GM23248 (cell line): ENCODE data around the gene AP3B1. TPM values are rescaled to one million over a fixed set of nuclear protein-coding genes. Genes with fewer than 3 reads are reported as not detected.

ENCODE experiments used
- DNase-seq: peaks from one replicate; pipeline ENCODE4 v3.0.0-alpha.2; 2015
- H2AFZ ChIP-seq: fragments of 200-600 bp; sonication (generic); 2 replicates; pipeline ENCODE4 v1.6.1; 2016; ENCODE audit warnings: antibody characterized with exemption
- H3F3A ChIP-seq: fragments of 200-600 bp; sonication (generic); 2 replicates; pipeline ENCODE4 v1.6.1; 2016; ENCODE audit warnings: mild to moderate bottlenecking, antibody characterized with exemption, mixed run types; ENCODE audit not compliant: insufficient read depth
- H3K27ac ChIP-seq: fragments of 200-600 bp; sonication (generic); 2 replicates; pipeline ENCODE4 v1.5.1; 2016; ENCODE audit warnings: mild to moderate bottlenecking
- H3K27me3 ChIP-seq: fragments of 200-600 bp; sonication (generic); replicated peaks from 2 replicates; pipeline ENCODE4 v1.6.1; 2016; ENCODE audit warnings: mild to moderate bottlenecking; ENCODE audit not compliant: insufficient read depth
- H3K36me3 ChIP-seq: fragments of 200-600 bp; sonication (generic); 2 replicates; pipeline ENCODE4 v1.6.1; 2016; ENCODE audit warnings: low read depth, mild to moderate bottlenecking
- H3K4me1 ChIP-seq: fragments of 200-600 bp; sonication (generic); 2 replicates; pipeline ENCODE4 v1.6.1; 2016; ENCODE audit warnings: mild to moderate bottlenecking; ENCODE audit not compliant: insufficient read depth
- H3K4me2 ChIP-seq: fragments of 200-600 bp; sonication (generic); one replicate; pipeline ENCODE4 v1.6.1; 2016; ENCODE audit warnings: mild to moderate bottlenecking; ENCODE audit not compliant: unreplicated experiment
- H3K4me3 ChIP-seq: fragments of 200-600 bp; sonication (generic); 2 replicates; pipeline ENCODE4 v1.5.1; 2016; ENCODE audit warnings: mild to moderate bottlenecking
- H3K79me2 ChIP-seq: fragments of 200-600 bp; sonication (generic); 2 replicates; pipeline ENCODE4 v1.6.1; 2016; ENCODE audit warnings: mild to moderate bottlenecking; ENCODE audit not compliant: insufficient read depth
- H3K9ac ChIP-seq: fragments of 200-600 bp; sonication (generic); 2 replicates; pipeline ENCODE4 v1.6.1; 2016; ENCODE audit warnings: mild to moderate bottlenecking
- H3K9me2 ChIP-seq: fragments of 200-600 bp; sonication (generic); 2 replicates; pipeline ENCODE4 v1.6.1; 2016; ENCODE audit warnings: mixed run types, mild to moderate bottlenecking, moderate library complexity; ENCODE audit not compliant: insufficient read depth
- H3K9me3 ChIP-seq: fragments of 200-600 bp; sonication (generic); one replicate; pipeline ENCODE4 v1.6.1; 2017; ENCODE audit warnings: low read depth
- H4K20me1 ChIP-seq: fragments of 200-600 bp; sonication (generic); 2 replicates; pipeline ENCODE4 v1.6.0; 2016; ENCODE audit not compliant: insufficient read depth
- EZH2 ChIP-seq: fragments of 200-600 bp; sonication (generic); IDR thresholded peaks from 2 replicates; pipeline ENCODE4 v1.6.1; 2018; ENCODE audit warnings: antibody characterized with exemption, mild to moderate bottlenecking; ENCODE audit not compliant: insufficient read depth, poor library complexity, severe bottlenecking
- EZH2phosphoT487 ChIP-seq: fragments of 200-600 bp; sonication (generic); IDR thresholded peaks from 2 replicates; pipeline ENCODE4 v1.6.1; 2018; ENCODE audit warnings: antibody characterized with exemption, moderate library complexity, mild to moderate bottlenecking, low read depth; ENCODE audit not compliant: insufficient read depth
- WGBS, 2 experiments: methylation state at CpG; one replicate each; pipeline ENCODE4 v1.1.6; 2015 to 2017; ENCODE audit warnings: low lambda C conversion rate in 2 of 2, low coverage in 1 of 2; ENCODE audit errors: missing lambda C conversion rate in 2 of 2; 5-methylcytosine and 5-hydroxymethylcytosine counted together
- in situ Hi-C: fragments of 300-500 bp; cut with MboI; formaldehyde crosslinking; loops from 2 replicates; pipeline ENCODE4 v1.15.0; 2020
- polyA plus RNA-seq: library from polyadenylated mRNA; unstranded; fragments of >200 nt; fragmentation: Nextera tagmentation; extraction: Ambion mirVana; gene quantifications from 2 replicates; pipeline ENCODE4 v1.2.1, GENCODE V29; 2016
- small RNA-seq: library from RNA; depleted of rRNA; stranded (forward); fragments of <200 nt; gene quantifications from one replicate; pipeline ENCODE3, GENCODE V24; 2014; ENCODE audit warnings: low read depth, low replicate concordance
- total RNA-seq: library from RNA; depleted of rRNA; stranded (reverse); fragments of >200 nt; shearing (Covaris generic); gene quantifications from 2 replicates; pipeline ENCODE4 v1.2.3, GENCODE V29; 2014; rRNA removed

The AP3B1 gene
- total and polyA plus RNA-seq, 2 experiments from 2014 or later: 40.3 to 49.7 TPM

DNA sequence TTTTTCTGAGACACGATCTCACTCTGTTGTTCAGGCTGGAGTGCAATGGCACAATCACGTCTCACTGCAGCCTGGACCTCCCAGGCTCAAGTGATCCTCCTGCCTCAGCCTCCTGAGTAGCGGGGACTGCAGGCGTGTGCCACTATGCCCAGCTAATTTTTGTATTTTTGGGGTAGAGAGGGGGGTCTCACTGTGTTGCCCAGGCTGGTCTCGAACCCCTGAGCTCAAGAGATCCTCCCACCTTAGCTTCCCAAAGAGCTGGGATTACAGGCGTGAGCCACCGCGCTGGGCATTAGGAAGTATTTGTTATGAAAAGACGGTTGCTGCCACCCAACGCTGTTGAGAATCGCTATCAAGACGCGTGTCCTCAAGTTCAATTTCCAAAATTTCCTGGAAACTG is 337.4 kb downstream of the AP3B1 start:
- 89 to 93% methylated on average over 12 to 13 of the region's 13 CpGs for WGBS, 2 experiments
- no peak overlapping the region for H3K4me2 ChIP-seq
- H3K9ac ChIP-seq: no peak overlapping the region
- no peaks in the 10 kb centered on the region for H3K36me3 ChIP-seq
- H4K20me1 ChIP-seq: no peaks in the 10 kb centered on the region
- no peak overlapping the region for H3K4me3 ChIP-seq
- no peaks in the 10 kb centered on the region; the same call in 1 of the 2 replicates for H3F3A ChIP-seq
- peaks cover 9% of the 10 kb centered on the region; the same call in 1 of the 2 replicates for H3K4me1 ChIP-seq
- in situ Hi-C loops: no loop called here
- no peak overlapping the region for H3K27ac ChIP-seq
- H3K79me2 ChIP-seq: no peaks in the 10 kb centered on the region
- H3K27me3 ChIP-seq: no peaks in the 10 kb centered on the region
- H3K9me2 ChIP-seq: no peaks in the 10 kb centered on the region
- TF ChIP-seq EZH2phosphoT487 (no peak), EZH2 (no peak)
- no peak overlapping the region for H2AFZ ChIP-seq
- no peaks in the 10 kb centered on the region for H3K9me3 ChIP-seq
- DNase-seq: no peak

DNA sequence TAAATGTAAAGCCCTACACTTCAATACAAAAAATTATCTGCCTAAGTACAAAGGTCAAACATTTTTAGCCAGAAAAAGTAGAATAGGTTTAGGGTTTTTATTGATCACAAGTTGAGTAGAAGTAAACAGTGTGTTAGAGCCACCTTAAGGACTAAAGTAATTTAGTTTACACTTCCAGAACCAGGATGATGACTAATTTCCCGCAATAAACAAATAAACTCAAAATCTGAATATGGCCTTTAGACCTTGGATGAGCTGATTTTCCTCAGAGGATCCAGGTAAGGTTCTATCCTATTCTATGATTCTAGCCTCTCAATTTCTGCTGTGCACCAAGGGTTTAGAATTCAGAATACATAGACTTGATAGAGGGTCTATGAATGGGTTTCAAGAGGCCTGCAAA is 338.9 kb downstream of the AP3B1 start:
- H3K4me2 ChIP-seq: no peak overlapping the region
- H3K9me3 ChIP-seq: no peaks in the 10 kb centered on the region
- H2AFZ ChIP-seq: no peak overlapping the region
- H3K79me2 ChIP-seq: no peaks in the 10 kb centered on the region
- H3K4me3 ChIP-seq: no peak overlapping the region
- no peaks in the 10 kb centered on the region; the same call in 1 of the 2 replicates for H3F3A ChIP-seq
- no peaks in the 10 kb centered on the region for H3K27me3 ChIP-seq
- no peak overlapping the region for H3K9ac ChIP-seq
- TF ChIP-seq EZH2phosphoT487 (no peak), EZH2 (no peak)
- WGBS, 2 experiments: 0 to 3% methylated on average over 1 of the region's 1 CpG
- H4K20me1 ChIP-seq: no peaks in the 10 kb centered on the region
- in situ Hi-C loops: no loop called here
- no peaks in the 10 kb centered on the region for H3K9me2 ChIP-seq
- DNase-seq: no peak
- H3K4me1 ChIP-seq: peaks cover 9% of the 10 kb centered on the region; the same call in 1 of the 2 replicates
- H3K27ac ChIP-seq: no peak overlapping the region
- H3K36me3 ChIP-seq: no peaks in the 10 kb centered on the region

DNA sequence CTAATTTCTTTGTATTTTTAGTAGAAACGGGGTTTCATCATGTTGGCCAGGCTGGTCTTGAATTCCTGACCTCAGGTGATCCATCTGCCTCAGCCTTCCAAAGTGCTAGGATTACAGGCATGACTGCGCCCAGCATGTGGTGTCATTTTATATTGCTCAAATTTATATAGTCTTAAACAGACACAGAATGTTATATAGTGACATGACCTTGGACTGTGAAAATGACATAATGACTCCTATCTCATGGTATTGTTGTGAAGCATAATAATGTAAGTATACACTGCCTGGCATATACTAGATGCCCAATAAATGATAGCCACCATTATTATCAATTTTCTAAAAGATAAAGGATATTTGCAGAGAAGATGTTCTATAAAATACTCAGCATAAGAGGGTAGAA is 341.1 kb downstream of the AP3B1 start:
- no peak for TF ChIP-seq EZH2phosphoT487
- no peak for TF ChIP-seq EZH2
- no peak for DNase-seq
- Histone ChIP-seq H3K79me2 (no peaks in the 10 kb centered on the region), H3K4me1 (peaks cover 9% of the 10 kb centered on the region; the same call in 1 of the 2 replicates), H3K27me3 (no peaks in the 10 kb centered on the region; the same call in 1 of the 2 replicates), H3K9me2 (no peaks in the 10 kb centered on the region), H3K9ac (no peak overlapping the region), H3K27ac (no peak overlapping the region), H3K36me3 (no peaks in the 10 kb centered on the region), H3F3A (no peaks in the 10 kb centered on the region; the same call in 1 of the 2 replicates), H4K20me1 (no peaks in the 10 kb centered on the region), H3K9me3 (no peaks in the 10 kb centered on the region), H2AFZ (no peak overlapping the region), H3K4me3 (no peak overlapping the region), H3K4me2 (no peak overlapping the region)
- 52 to 75% methylated on average over 2 of the region's 2 CpGs for WGBS, 2 experiments
- in situ Hi-C loops: no loop called here

DNA sequence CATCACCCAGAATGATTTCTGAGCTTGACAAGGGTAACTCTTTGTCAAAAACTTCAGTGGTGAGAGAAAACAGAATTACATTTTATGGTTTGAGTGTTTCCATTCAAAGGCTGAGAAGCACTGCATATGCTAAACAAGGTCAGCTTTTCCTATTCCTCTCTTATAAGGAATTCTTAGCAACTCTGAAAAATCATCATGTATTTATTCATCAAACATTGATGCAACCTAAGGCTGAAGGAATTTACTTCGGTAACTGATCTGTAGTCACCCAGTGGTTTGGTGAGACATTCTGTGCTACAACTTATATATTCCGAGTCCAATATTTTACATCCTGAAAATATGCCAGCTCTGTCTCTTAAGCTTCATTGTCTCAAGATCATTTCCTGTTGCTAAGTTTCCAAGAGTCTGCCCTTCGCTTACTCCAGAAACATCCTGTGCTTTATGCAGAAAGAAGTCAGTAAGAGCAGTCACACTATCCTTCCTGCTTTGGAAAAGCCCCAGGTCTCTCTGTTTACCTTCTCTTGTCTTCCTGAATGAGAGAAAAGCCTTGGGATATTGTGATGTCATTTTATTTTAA is 341.8 kb downstream of the AP3B1 start:
- TF ChIP-seq EZH2: no peak
- H3K9me2 ChIP-seq: no peaks in the 10 kb centered on the region
- peaks cover 9% of the 10 kb centered on the region; the same call in 1 of the 2 replicates for H3K4me1 ChIP-seq
- H3K4me3 ChIP-seq: no peak overlapping the region
- H3K9ac ChIP-seq: no peak overlapping the region
- WGBS, 2 experiments: 44 to 58% methylated on average over 3 of the region's 3 CpGs
- H3K36me3 ChIP-seq: no peaks in the 10 kb centered on the region
- H3K4me2 ChIP-seq: peak overlapping the region; percentile 36
- in situ Hi-C loops: no loop called here
- peak overlapping the region; percentile 53 for H2AFZ ChIP-seq
- H3K9me3 ChIP-seq: no peaks in the 10 kb centered on the region
- H3K27ac ChIP-seq: no peak overlapping the region
- peak; percentile 63 for DNase-seq
- H3K79me2 ChIP-seq: no peaks in the 10 kb centered on the region
- no peaks in the 10 kb centered on the region; the same call in 1 of the 2 replicates for H3F3A ChIP-seq
- no peaks in the 10 kb centered on the region for H4K20me1 ChIP-seq
- no peaks in the 10 kb centered on the region; the same call in 1 of the 2 replicates for H3K27me3 ChIP-seq

Small RNAs within 50 kb of the gene (small RNA-seq; reads per million reads assigned to genes)
- gene RF00019 (not detected), gene RNU6-183P (not detected)

Other genes starting within 250 kb of the AP3B1 start
- gene SCAMP1, start 65.9 kb upstream of the AP3B1 start, total RNA-seq: 57.7 and 89.2 TPM in 2 replicates
- gene SCAMP1, start 65.9 kb upstream of the AP3B1 start, polyA plus RNA-seq: 66.8 and 66.9 TPM in 2 replicates